KMS-11 (cell line): ENCODE measurements around the gene PPP1R1B.

Experiments used
- H2AFZ ChIP-seq: fragments of 200-600 bp; sonication (generic); 2 replicates; pipeline ENCODE4 v1.6.1; 2016; ENCODE audit warnings: antibody characterized with exemption, mixed run types, low read depth
- H3K27ac ChIP-seq: fragments of 200-600 bp; sonication (generic); 2 replicates; pipeline ENCODE4 v1.6.1; 2016; ENCODE audit warnings: mild to moderate bottlenecking, mixed run types
- H3K27me3 ChIP-seq: fragments of 200-600 bp; sonication (generic); 2 replicates; pipeline ENCODE4 v1.6.1; 2017; ENCODE audit warnings: mild to moderate bottlenecking, low read depth, mixed run types, moderate library complexity; ENCODE audit not compliant: insufficient read depth
- H3K36me3 ChIP-seq: fragments of 200-600 bp; sonication (generic); 2 replicates; pipeline ENCODE4 v1.6.1; 2017; ENCODE audit warnings: mild to moderate bottlenecking, mixed run types; ENCODE audit not compliant: insufficient read depth
- H3K4me1 ChIP-seq: fragments of 200-600 bp; sonication (generic); 2 replicates; pipeline ENCODE4 v1.6.1; 2016; ENCODE audit warnings: mild to moderate bottlenecking, low read depth, mixed run types; ENCODE audit not compliant: poor library complexity, severe bottlenecking
- H3K4me2 ChIP-seq: fragments of 200-600 bp; sonication (generic); 2 replicates; pipeline ENCODE4 v1.7.0; 2016; ENCODE audit warnings: mild to moderate bottlenecking, mixed run types
- H3K4me3 ChIP-seq: fragments of 200-600 bp; sonication (generic); IDR thresholded peaks from 2 replicates; pipeline ENCODE4 v1.6.1; 2017; ENCODE audit warnings: low read depth, low read length, mixed read lengths; ENCODE audit not compliant: insufficient read depth
- H3K79me2 ChIP-seq: fragments of 200-600 bp; sonication (generic); 2 replicates; pipeline ENCODE4 v1.6.1; 2016; ENCODE audit warnings: low read depth, mixed run types; ENCODE audit not compliant: insufficient read depth
- H3K9ac ChIP-seq: fragments of 200-600 bp; sonication (generic); 2 replicates; pipeline ENCODE4 v1.6.1; 2016; ENCODE audit warnings: mild to moderate bottlenecking, mixed run types
- H4K20me1 ChIP-seq: fragments of 200-600 bp; sonication (generic); 2 replicates; pipeline ENCODE4 v1.6.1; 2016; ENCODE audit warnings: mild to moderate bottlenecking, mixed run types; ENCODE audit not compliant: insufficient read depth
- TF ChIP-seq, protein P1 (sequence below): fragments of 200-600 bp; sonication (generic); conservative IDR thresholded peaks from 2 replicates; pipeline ENCODE4 v1.6.1; 2017; ENCODE audit warnings: low read depth, mild to moderate bottlenecking, antibody characterized with exemption, low read length, moderate library complexity, mixed read lengths

PPP1R1B gene

DNA sequence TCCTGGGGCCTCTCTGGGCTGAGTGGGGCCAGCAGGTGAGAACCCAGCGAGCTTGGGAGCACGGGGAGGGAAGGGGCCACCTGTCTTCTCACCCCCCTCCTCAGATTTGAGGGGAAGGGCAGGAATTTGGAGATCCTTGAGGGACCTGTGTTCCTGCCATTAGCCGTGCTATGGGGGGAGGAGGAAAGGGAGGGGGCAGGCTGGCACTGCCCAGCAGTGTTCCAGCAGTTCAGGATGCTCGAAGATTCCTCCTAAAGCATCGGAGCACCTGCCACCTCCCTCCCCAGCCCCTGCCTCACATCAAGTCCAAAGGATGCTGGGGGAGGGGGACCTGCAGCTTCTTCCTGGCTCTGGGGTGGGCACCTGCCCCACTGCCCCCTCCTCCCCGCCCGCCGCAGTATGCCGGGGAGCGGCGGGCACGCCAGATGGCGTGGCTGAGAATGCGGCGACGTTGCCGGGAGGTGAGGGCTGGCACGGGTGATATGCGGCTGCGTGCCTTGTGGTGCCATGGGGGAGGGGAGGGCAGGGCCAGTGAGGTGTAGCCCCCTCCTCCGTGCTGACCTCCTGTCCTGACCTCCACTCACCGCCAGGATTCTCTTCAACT is 14.4 kb upstream of the PPP1R1B start:
- H3K4me1 ChIP-seq: peaks cover 8% of the 10 kb centered on the region
- no peak overlapping the region for H3K4me2 ChIP-seq
- H2AFZ ChIP-seq: no peak overlapping the region
- no peak overlapping the region for H3K27ac ChIP-seq
- no peaks in the 10 kb centered on the region for H3K36me3 ChIP-seq
- H3K27me3 ChIP-seq: peaks cover 2% of the 10 kb centered on the region
- H3K4me3 ChIP-seq: no peak overlapping the region
- H4K20me1 ChIP-seq: no peaks in the 10 kb centered on the region
- no peak overlapping the region for H3K9ac ChIP-seq
- TF ChIP-seq, protein P1, sequence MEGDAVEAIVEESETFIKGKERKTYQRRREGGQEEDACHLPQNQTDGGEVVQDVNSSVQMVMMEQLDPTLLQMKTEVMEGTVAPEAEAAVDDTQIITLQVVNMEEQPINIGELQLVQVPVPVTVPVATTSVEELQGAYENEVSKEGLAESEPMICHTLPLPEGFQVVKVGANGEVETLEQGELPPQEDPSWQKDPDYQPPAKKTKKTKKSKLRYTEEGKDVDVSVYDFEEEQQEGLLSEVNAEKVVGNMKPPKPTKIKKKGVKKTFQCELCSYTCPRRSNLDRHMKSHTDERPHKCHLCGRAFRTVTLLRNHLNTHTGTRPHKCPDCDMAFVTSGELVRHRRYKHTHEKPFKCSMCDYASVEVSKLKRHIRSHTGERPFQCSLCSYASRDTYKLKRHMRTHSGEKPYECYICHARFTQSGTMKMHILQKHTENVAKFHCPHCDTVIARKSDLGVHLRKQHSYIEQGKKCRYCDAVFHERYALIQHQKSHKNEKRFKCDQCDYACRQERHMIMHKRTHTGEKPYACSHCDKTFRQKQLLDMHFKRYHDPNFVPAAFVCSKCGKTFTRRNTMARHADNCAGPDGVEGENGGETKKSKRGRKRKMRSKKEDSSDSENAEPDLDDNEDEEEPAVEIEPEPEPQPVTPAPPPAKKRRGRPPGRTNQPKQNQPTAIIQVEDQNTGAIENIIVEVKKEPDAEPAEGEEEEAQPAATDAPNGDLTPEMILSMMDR: no peak
- H3K79me2 ChIP-seq: no peaks in the 10 kb centered on the region

- no peak overlapping the region for H3K9ac ChIP-seq
- H3K4me1 ChIP-seq: peaks cover 9% of the 10 kb centered on the region
- no peaks in the 10 kb centered on the region for H3K36me3 ChIP-seq
- no peaks in the 10 kb centered on the region for H4K20me1 ChIP-seq
- H3K4me3 ChIP-seq: no peak overlapping the region
- no peak overlapping the region for H3K27ac ChIP-seq
- no peak overlapping the region for H2AFZ ChIP-seq
- no peak overlapping the region for H3K4me2 ChIP-seq
- TF ChIP-seq, protein P1: no peak
- H3K79me2 ChIP-seq: no peaks in the 10 kb centered on the region
- no peaks in the 10 kb centered on the region; the same call in 1 of the 2 replicates for H3K27me3 ChIP-seq
Observed at GRCh38 chr17:39612935-39613464, 13.8 kb upstream of the PPP1R1B start.

DNA sequence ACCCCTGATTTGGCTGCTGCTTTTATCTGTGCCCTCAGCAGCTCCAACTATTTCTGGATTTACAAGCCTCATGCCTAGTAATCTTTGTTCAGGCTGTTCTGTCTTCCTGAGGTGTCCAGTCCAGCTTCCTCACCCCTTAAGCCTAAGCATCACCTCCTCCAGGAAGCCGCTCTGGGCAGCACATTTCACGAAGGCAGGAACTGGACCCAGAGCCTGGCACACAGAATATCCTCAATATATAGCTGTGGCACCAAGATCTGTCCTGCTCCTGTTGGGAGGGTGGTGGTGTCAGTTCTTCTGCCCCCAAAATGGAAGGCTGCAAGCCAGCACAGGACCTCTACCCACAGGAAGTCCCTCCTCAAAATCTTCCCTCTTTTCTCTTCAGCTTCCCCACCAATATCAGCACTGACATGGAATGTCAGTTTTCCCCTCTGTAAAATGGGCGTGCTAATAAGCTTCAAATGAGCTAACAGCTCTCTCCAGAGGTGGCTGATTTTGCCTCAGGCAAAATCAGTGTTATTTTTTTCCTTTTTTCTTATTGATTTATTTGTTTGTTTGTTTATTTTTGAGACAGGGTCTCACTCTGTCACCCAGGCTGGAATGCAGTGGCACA is 12.1 kb upstream of the PPP1R1B start:
- no peak overlapping the region for H3K4me3 ChIP-seq
- H3K27me3 ChIP-seq: no peaks in the 10 kb centered on the region
- no peak overlapping the region for H3K4me2 ChIP-seq
- H4K20me1 ChIP-seq: no peaks in the 10 kb centered on the region
- H3K4me1 ChIP-seq: peaks cover 24% of the 10 kb centered on the region
- no peak overlapping the region for H2AFZ ChIP-seq
- TF ChIP-seq, protein P1: no peak
- no peak overlapping the region for H3K27ac ChIP-seq
- no peaks in the 10 kb centered on the region for H3K79me2 ChIP-seq
- no peaks in the 10 kb centered on the region for H3K36me3 ChIP-seq
- no peak overlapping the region for H3K9ac ChIP-seq

DNA sequence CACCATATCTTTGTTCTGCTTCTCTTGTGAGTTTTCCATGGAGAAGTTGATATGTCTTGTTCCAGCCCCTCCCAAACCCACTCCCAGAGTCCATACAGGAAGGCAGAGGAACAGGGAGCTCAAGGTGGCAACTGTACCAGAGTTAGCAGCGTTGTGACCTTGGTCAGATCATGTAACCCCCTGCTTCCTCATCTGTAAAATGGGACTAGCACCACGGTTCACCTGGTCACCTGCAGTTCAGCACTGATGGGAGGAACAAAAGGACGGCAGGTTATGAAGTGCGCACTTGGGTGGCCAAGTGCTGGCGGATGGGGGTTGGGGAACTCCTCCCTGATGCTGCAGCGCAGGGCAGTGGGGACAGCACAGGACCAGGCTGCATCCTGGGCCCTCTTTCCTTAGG is 11.3 kb upstream of the PPP1R1B start:
- TF ChIP-seq, protein P1: no peak
- no peaks in the 10 kb centered on the region for H3K27me3 ChIP-seq

More for the DNA sequence above, 11.3 kb upstream of the PPP1R1B start:
- no peak overlapping the region for H3K4me2 ChIP-seq
- no peaks in the 10 kb centered on the region for H4K20me1 ChIP-seq
- H3K36me3 ChIP-seq: no peaks in the 10 kb centered on the region
- H2AFZ ChIP-seq: no peak overlapping the region
- peaks cover 26% of the 10 kb centered on the region for H3K4me1 ChIP-seq
- no peak overlapping the region for H3K4me3 ChIP-seq
- no peak overlapping the region for H3K27ac ChIP-seq
- no peaks in the 10 kb centered on the region for H3K79me2 ChIP-seq
- H3K9ac ChIP-seq: no peak overlapping the region
